Colonic mucosa (tissue), 4 donors: Measurements from ENCODE around the gene AFAP1L1. TPM values are rescaled to one million over a fixed set of nuclear protein-coding genes. Genes with fewer than 3 reads are reported as not detected.

Experiments
- DNase-seq: peaks from one replicate; pipeline ENCODE4 v3.0.0-alpha.2; 2020
- H3K27ac ChIP-seq: fragments of 200-600 bp; one replicate; pipeline ENCODE4 v1.8.0; 2021
- H3K27me3 ChIP-seq: fragments of 200-600 bp; one replicate; pipeline ENCODE4 v1.8.0; 2021
- H3K36me3 ChIP-seq: fragments of 200-600 bp; one replicate; pipeline ENCODE4 v1.8.0; 2021
- H3K4me1 ChIP-seq: fragments of 200-600 bp; one replicate; pipeline ENCODE4 v1.8.0; 2021; ENCODE audit warnings: mild to moderate bottlenecking
- H3K4me3 ChIP-seq: fragments of 200-600 bp; one replicate; pipeline ENCODE4 v1.8.0; 2021
- H3K9ac ChIP-seq, 2 donors: one replicate each; pipeline ENCODE4 v1.7.0; 2013; ENCODE audit warnings: control low read depth in 2 of 2, low read depth in 2 of 2, low read length in 2 of 2
- H3K9me3 ChIP-seq: fragments of 200-600 bp; one replicate; pipeline ENCODE4 v1.8.0; 2021
- intact Hi-C: fragments of 100-400 bp; cut with DNase I; formaldehyde crosslinking; loops from one replicate; pipeline ENCODE4 v1.14.1; 2022
- total RNA-seq, 2 donors: library from RNA; stranded (reverse); fragmentation: NEBNext Ultra II Directional in 1 of 2; extraction: Animal tissue kit (Norgen Biotek cat#: 25700) in 1 of 2; gene quantifications; one replicate each; pipeline ENCODE4 v1.2.1, GENCODE V29; 2021
- TF ChIP-seq, protein P1 (sequence below): fragments of 200-600 bp; IDR thresholded peaks from one replicate; pipeline ENCODE4 v1.8.0; 2022; ENCODE audit warnings: antibody characterized with exemption, mild to moderate bottlenecking
- donor health status: healthy.
- donor health status: DM: no; HTN: no; CAD: no.
- donor health status: DM: no; HTN: no; CAD: no.

AFAP1L1 gene
- total RNA-seq, 2 donors from 2014 or later, result 1.6 to 4.0 TPM

GRCh38 chr5:149229298-149229937, 42.2 kb upstream of the AFAP1L1 start:
- Histone ChIP-seq H3K4me3 (no peak overlapping the region), H3K9ac (no peak overlapping the region), H3K27me3 (no peaks in the 10 kb centered on the region), H3K36me3 (no peaks in the 10 kb centered on the region), H3K9me3 (no peaks in the 10 kb centered on the region), H3K4me1 (peaks cover 5% of the 10 kb centered on the region), H3K27ac (no peak overlapping the region)
- intact Hi-C loops, result loop anchor here (2.0 kb wide), 1 partner anchor 89 kb away; the partner anchor contains the start of gene ABLIM3
- no peak for DNase-seq
- TF ChIP-seq, protein P1, sequence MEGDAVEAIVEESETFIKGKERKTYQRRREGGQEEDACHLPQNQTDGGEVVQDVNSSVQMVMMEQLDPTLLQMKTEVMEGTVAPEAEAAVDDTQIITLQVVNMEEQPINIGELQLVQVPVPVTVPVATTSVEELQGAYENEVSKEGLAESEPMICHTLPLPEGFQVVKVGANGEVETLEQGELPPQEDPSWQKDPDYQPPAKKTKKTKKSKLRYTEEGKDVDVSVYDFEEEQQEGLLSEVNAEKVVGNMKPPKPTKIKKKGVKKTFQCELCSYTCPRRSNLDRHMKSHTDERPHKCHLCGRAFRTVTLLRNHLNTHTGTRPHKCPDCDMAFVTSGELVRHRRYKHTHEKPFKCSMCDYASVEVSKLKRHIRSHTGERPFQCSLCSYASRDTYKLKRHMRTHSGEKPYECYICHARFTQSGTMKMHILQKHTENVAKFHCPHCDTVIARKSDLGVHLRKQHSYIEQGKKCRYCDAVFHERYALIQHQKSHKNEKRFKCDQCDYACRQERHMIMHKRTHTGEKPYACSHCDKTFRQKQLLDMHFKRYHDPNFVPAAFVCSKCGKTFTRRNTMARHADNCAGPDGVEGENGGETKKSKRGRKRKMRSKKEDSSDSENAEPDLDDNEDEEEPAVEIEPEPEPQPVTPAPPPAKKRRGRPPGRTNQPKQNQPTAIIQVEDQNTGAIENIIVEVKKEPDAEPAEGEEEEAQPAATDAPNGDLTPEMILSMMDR, result no peak

DNA sequence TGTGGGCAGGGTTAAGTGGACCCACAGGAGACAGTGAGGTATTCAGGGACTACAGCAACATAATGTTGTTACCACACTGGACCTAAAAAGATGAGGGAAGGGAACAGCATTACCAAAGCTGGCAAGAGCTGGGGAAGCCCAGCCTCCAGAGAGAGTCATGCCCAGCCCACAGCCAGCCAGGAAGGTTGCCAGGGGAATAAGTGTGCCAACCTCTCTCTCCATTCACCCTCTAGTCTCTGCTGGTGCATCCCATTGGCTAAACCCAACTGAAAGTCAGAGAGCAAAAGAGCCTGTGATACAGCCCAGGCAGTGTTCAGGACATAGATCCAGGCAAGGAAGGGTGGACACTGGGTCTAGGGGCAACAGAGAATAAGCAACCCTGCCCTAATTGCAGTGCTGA, 35.8 kb upstream of the AFAP1L1 start:
- no peak for DNase-seq
- Histone ChIP-seq H3K36me3 (no peaks in the 10 kb centered on the region), H3K4me1 (no peaks in the 10 kb centered on the region), H3K27ac (no peak overlapping the region), H3K27me3 (no peaks in the 10 kb centered on the region), H3K9me3 (no peaks in the 10 kb centered on the region), H3K9ac (no peak overlapping the region), H3K4me3 (no peak overlapping the region)
- TF ChIP-seq, protein P1, result no peak
- intact Hi-C loops, result no loop called here

DNA sequence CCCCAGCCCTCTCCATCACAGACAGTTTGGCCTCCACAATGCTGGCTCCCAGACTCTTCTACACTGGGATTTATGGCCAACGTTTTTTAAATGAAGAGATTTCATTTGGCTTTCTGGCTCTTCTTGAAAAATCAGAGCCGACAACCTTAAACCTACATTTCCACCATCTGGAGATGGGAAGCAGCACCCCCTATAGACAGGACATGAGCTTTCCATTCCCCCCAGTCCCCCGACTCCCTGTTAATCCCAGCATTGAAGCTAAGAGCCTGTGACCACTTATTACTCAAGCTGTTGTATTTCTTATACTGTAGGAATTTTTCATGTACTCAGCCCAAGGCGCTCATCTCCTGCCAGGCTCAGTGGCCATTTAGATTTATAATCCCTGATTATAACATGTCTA, 34.0 kb upstream of the AFAP1L1 start:
- Histone ChIP-seq H3K9me3 (no peaks in the 10 kb centered on the region), H3K9ac (no peak overlapping the region), H3K27ac (no peak overlapping the region), H3K27me3 (no peaks in the 10 kb centered on the region), H3K4me3 (no peak overlapping the region), H3K4me1 (no peaks in the 10 kb centered on the region), H3K36me3 (no peaks in the 10 kb centered on the region)
- TF ChIP-seq, protein P1, result no peak
- no peak for DNase-seq
- intact Hi-C loops, result no loop called here

- Histone ChIP-seq H3K4me1 (no peaks in the 10 kb centered on the region), H3K9ac (no peak overlapping the region), H3K27me3 (no peaks in the 10 kb centered on the region), H3K4me3 (no peak overlapping the region), H3K9me3 (no peaks in the 10 kb centered on the region), H3K27ac (no peak overlapping the region), H3K36me3 (no peaks in the 10 kb centered on the region)
- TF ChIP-seq, protein P1, result no peak
- no peak for DNase-seq
- intact Hi-C loops, result no loop called here
Measured at GRCh38 chr5:149238540-149238939, 33.1 kb upstream of the AFAP1L1 start.

GRCh38 chr5:149239917-149240316, 31.7 kb upstream of the AFAP1L1 start:
- peak overlapping the region; percentile 50 for H3K27ac ChIP-seq
- H3K9ac ChIP-seq, result no peak overlapping the region

More at GRCh38 chr5:149239917-149240316, 31.7 kb upstream of the AFAP1L1 start:
- intact Hi-C loops, result no loop called here
- DNase-seq, result no peak
- no peaks in the 10 kb centered on the region for H3K27me3 ChIP-seq
- H3K9me3 ChIP-seq, result no peaks in the 10 kb centered on the region
- H3K36me3 ChIP-seq, result no peaks in the 10 kb centered on the region
- H3K4me3 ChIP-seq, result no peak overlapping the region
- TF ChIP-seq, protein P1, result no peak
- no peaks in the 10 kb centered on the region for H3K4me1 ChIP-seq
